Ovary (tissue), 9 donors: Measurements from ENCODE around the gene BIN2. TPM values are rescaled to one million over a fixed set of nuclear protein-coding genes. Genes with fewer than 3 reads are reported as not detected.
"Not testable (repeated sequence)": the region's sequence is repeated elsewhere in the genome, so short reads cannot be mapped to it uniquely, and the experiment has no call there.

Experiments
- DNase-seq, 5 donors: peaks; one replicate each; pipeline ENCODE4 v3.0.0-alpha.2; 2019 to 2020
- H3K27ac ChIP-seq, 2 donors: fragments of 200-600 bp; one replicate each; pipeline versions ENCODE4 v1.5.1 to v1.8.0; 2019 to 2022
- H3K27me3 ChIP-seq: fragments of 200-600 bp; one replicate; pipeline ENCODE4 v1.8.0; 2022
- H3K36me3 ChIP-seq: fragments of 200-600 bp; sonication (generic); one replicate; pipeline ENCODE4 v1.5.1; 2019
- H3K4me1 ChIP-seq: one replicate; pipeline ENCODE4 v1.8.1; 2013; ENCODE audit warnings: mild to moderate bottlenecking, moderate library complexity; ENCODE audit not compliant: insufficient read depth
- H3K4me3 ChIP-seq: fragments of 200-600 bp; sonication (generic); one replicate; pipeline ENCODE4 v1.5.1; 2017
- H3K9me3 ChIP-seq, 2 donors: fragments of 200-600 bp in 1 of 2; sonication (generic) in 1 of 2; one replicate each; pipeline versions ENCODE4 v1.5.1 to v1.8.1; 2013 to 2019; ENCODE audit warnings: mild to moderate bottlenecking in 1 of 2, moderate library complexity in 1 of 2
- CTCF ChIP-seq, 3 donors: fragments of 450-650 bp in 2 of 3; fragments of 200-600 bp in 1 of 3; IDR thresholded peaks; one replicate each; pipeline versions ENCODE4 v1.5.1 to v1.8.0; 2016 to 2022; ENCODE audit warnings: antibody characterized with exemption in 3 of 3, mild to moderate bottlenecking in 1 of 3
- EP300 ChIP-seq: sonication (generic); formaldehyde crosslinking; IDR thresholded peaks from one replicate; pipeline ENCODE4 v1.6.1; 2017; ENCODE audit warnings: antibody characterized with exemption
- POLR2A ChIP-seq: fragments of 450-650 bp; IDR thresholded peaks from one replicate; pipeline ENCODE4 v1.6.1; 2017; ENCODE audit warnings: antibody characterized with exemption, mild to moderate bottlenecking, moderate library complexity
- WGBS, 3 donors: extraction: QIAGEN DNeasy Blood & Tissue Kit in 1 of 3; methylation state at CpG; one replicate each; pipeline versions ENCODE4 v1.1.5 to v1.1.7; 2013 to 2017; 5-methylcytosine and 5-hydroxymethylcytosine counted together
- intact Hi-C, 4 donors: fragments of 100-400 bp; cut with DNase I; formaldehyde crosslinking; loops; one replicate each; pipeline versions ENCODE4 v1.11.0 to v1.15.1; 2022 to 2023
- polyA plus RNA-seq, 2 donors: library from polyadenylated mRNA; stranded (reverse); fragments of 200-250 nt in 1 of 2; fragments of 350-450 nt in 1 of 2; fragmentation: Illumina TruSeq in 1 of 2; extraction: RNeasy Lipid Tissue Mini Kit (QIAGEN cat#74804) in 1 of 2; gene quantifications; one replicate each; pipeline ENCODE4 v1.2.3, GENCODE V29; 2013 to 2014
- total RNA-seq, 7 donors: library from RNA; depleted of rRNA in 2 of 7; stranded (reverse); fragments of >200 nt in 2 of 7; fragmentation: NEBNext Ultra II Directional in 3 of 7; extraction: Animal tissue kit (Norgen Biotek cat#: 25700) in 3 of 7; gene quantifications; one replicate each; pipeline versions ENCODE4 v1.1.0 to v1.2.4, GENCODE V29; 2016 to 2023
- donor health status: DM: no; HTN: no; CAD: no; lungs with moderate emphysema.
- donor health status: DM: no; HTN: no; CAD: no.
- donor health status: Bipolar disorder and iron deficiency.
- donor health status: DM: yes; HTN: yes; CAD: no.
- donor health status: DM: no; HTN: no; CAD: no.
- donor health status: DM: yes; HTN: yes; CAD: no.

Gene BIN2
- total and polyA plus RNA-seq, 9 donors = 1.1 to 7.6 (median 1.5) TPM

GRCh38 chr12:51343201-51343600 lies 19.2 kb upstream of the BIN2 start:
- intact Hi-C loops = loop anchor here in 1 of 4 donors (5.0 to 10.0 kb wide), 2 partner anchors 298 to 516 kb away; partner anchors contain the start of gene LETMD1
- DNase-seq = no peak
- 89 to 96% (median 93%) methylated on average over 2 of the region's 2 CpGs for WGBS, 3 donors
- no peaks in the 10 kb centered on the region for H3K9me3 ChIP-seq
- H3K27me3 ChIP-seq = no peaks in the 10 kb centered on the region
- no peaks in the 10 kb centered on the region for H3K36me3 ChIP-seq
- H3K27ac ChIP-seq = no peak overlapping the region
- peaks cover 3% of the 10 kb centered on the region for H3K4me1 ChIP-seq
- TF ChIP-seq CTCF (IDR thresholded peaks at IDR 0.05) = no peak
- no peak for TF ChIP-seq EP300
- no peak for TF ChIP-seq POLR2A
- H3K4me3 ChIP-seq = no peak overlapping the region

GRCh38 chr12:51342416-51342815 lies 18.4 kb upstream of the BIN2 start:
- intact Hi-C loops = loop anchor here in 1 of 4 donors (5.0 to 10.0 kb wide), 2 partner anchors 298 to 515 kb away; partner anchors contain the start of gene LETMD1
- TF ChIP-seq POLR2A (no peak), CTCF (IDR thresholded peaks at IDR 0.05) (no peak), EP300 (no peak)
- Histone ChIP-seq H3K36me3 (no peaks in the 10 kb centered on the region), H3K27me3 (no peaks in the 10 kb centered on the region), H3K27ac (no peak overlapping the region), H3K4me3 (no peak overlapping the region), H3K4me1 (peaks cover 3% of the 10 kb centered on the region), H3K9me3 (no peaks in the 10 kb centered on the region)
- DNase-seq = no peak
- 89 to 90% (median 89%) methylated on average over 10 of the region's 10 CpGs for WGBS, 3 donors

- 34 to 35% (median 34%) methylated on average over 9 of the region's 9 CpGs for WGBS, 3 donors
- DNase-seq = peak; percentile 51 to 74 (median 60)
- TF ChIP-seq EP300 (no peak), POLR2A (no peak), CTCF (IDR thresholded peaks at IDR 0.05) (peak; percentile 46 to 95 (median 94))
- Histone ChIP-seq H3K27me3 (no peaks in the 10 kb centered on the region), H3K27ac (no peak overlapping the region), H3K36me3 (no peaks in the 10 kb centered on the region), H3K4me3 (no peak overlapping the region), H3K4me1 (peaks cover 3% of the 10 kb centered on the region), H3K9me3 (no peaks in the 10 kb centered on the region)
- intact Hi-C loops = loop anchor here in 1 of 4 donors (5.0 to 10.0 kb wide), 2 partner anchors 297 to 514 kb away; partner anchors contain the start of gene LETMD1
These were observed 17.5 kb upstream of the BIN2 start for GRCh38 chr12:51341251-51342007.

GRCh38 chr12:51339750-51340149 lies 15.8 kb upstream of the BIN2 start:
- Histone ChIP-seq H3K27me3 (no peaks in the 10 kb centered on the region), H3K27ac (no peak overlapping the region), H3K36me3 (no peaks in the 10 kb centered on the region), H3K4me3 (no peak overlapping the region), H3K4me1 (peaks cover 3% of the 10 kb centered on the region), H3K9me3 (no peaks in the 10 kb centered on the region)
- DNase-seq = no peak
- no peak for TF ChIP-seq EP300
- TF ChIP-seq CTCF (IDR thresholded peaks at IDR 0.05) = no peak
- TF ChIP-seq POLR2A = no peak
- intact Hi-C loops = loop anchor here in 1 of 4 donors (5.0 to 10.0 kb wide), 2 partner anchors 295 to 512 kb away; partner anchors contain the start of gene LETMD1
- WGBS, 3 donors = 62 to 91% (median 83%) methylated on average over 6 of the region's 6 CpGs

GRCh38 chr12:51337336-51337735 lies 13.4 kb upstream of the BIN2 start:
- H3K4me3 ChIP-seq, H3K27me3 ChIP-seq, H3K4me1 ChIP-seq, H3K9me3 ChIP-seq, H3K27ac ChIP-seq, DNase-seq, H3K36me3 ChIP-seq, intact Hi-C loops: not testable (repeated sequence)
